NB4 (cell line): Measurements from ENCODE around the gene PKP1.

Experiments used
- MAX ChIP-seq: IDR thresholded peaks from 2 replicates; pipeline ENCODE4 v1.6.1; 2011; ENCODE audit warnings: low read depth, low read length
- POLR2A ChIP-seq: IDR thresholded peaks from 2 replicates; pipeline ENCODE4 v1.6.1; 2011; ENCODE audit warnings: mild to moderate bottlenecking; ENCODE audit not compliant: insufficient read length; ENCODE audit errors: extremely low read depth
- TF ChIP-seq, protein P1 (sequence below): IDR thresholded peaks from one replicate; pipeline ENCODE4 v1.5.1; 2012; ENCODE audit warnings: low read depth, low read length

DNA sequence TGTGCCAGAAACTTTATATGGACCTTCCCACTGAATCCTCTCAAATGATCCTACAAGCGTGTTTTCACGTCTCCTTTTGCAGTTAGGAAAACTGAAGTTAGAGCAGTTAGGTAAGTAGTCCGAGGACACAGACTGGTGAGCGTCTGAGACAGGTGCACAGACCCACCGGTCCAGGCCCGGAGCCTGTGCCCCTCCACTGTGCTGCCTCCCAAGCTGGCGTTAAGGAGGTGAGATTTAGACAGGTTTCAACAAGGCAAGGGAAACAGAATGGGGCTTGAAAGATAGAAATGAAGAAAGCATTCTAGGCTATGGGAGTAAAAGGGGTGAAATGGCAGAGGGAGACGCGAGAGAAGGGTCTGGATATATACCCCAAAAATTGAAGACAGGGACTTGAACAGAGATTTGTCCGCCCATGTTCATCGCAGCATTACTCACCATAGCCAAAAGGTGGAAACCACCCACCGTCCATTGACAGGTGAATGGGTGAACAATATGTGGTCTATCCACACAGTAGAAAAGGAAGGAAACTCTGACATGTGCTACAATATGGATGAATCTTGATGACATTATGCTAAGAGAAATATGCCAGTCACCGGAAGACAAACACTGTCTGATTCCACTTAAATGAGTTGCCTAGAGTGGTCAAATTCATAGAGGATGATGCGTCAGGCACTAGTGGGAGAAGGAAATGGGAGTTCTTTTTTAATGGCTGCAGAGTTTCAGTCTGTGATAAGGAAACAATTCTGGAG, 15.7 kb upstream of the PKP1 start:
- TF ChIP-seq, protein P1, sequence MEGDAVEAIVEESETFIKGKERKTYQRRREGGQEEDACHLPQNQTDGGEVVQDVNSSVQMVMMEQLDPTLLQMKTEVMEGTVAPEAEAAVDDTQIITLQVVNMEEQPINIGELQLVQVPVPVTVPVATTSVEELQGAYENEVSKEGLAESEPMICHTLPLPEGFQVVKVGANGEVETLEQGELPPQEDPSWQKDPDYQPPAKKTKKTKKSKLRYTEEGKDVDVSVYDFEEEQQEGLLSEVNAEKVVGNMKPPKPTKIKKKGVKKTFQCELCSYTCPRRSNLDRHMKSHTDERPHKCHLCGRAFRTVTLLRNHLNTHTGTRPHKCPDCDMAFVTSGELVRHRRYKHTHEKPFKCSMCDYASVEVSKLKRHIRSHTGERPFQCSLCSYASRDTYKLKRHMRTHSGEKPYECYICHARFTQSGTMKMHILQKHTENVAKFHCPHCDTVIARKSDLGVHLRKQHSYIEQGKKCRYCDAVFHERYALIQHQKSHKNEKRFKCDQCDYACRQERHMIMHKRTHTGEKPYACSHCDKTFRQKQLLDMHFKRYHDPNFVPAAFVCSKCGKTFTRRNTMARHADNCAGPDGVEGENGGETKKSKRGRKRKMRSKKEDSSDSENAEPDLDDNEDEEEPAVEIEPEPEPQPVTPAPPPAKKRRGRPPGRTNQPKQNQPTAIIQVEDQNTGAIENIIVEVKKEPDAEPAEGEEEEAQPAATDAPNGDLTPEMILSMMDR = no peak
- TF ChIP-seq MAX (no peak), POLR2A (no peak)
